Neural progenitor cell (in vitro differentiated cells): Measurements from ENCODE around the gene MRM3.

Experiments used
- CTCF ChIP-seq: fragments of 200-600 bp; sonication (generic); IDR thresholded peaks from 2 replicates; pipeline ENCODE4 v1.5.1; 2017; ENCODE audit warnings: antibody characterized with exemption, mild to moderate bottlenecking
- EZH2 ChIP-seq: fragments of 200-600 bp; sonication (generic); IDR thresholded peaks from 2 replicates; pipeline ENCODE4 v1.6.1; 2017; ENCODE audit warnings: antibody characterized with exemption, mild to moderate bottlenecking, moderate library complexity

GRCh38 chr17:806346-806745 lies 24.2 kb downstream of the MRM3 start:
- TF ChIP-seq CTCF, result no peak
- no peak for TF ChIP-seq EZH2
